GM12891 (cell line): ENCODE data around the gene BPIFB1.

Experiments
- DNase-seq: peaks from one replicate; pipeline ENCODE4 v3.0.0; 2011; ENCODE audit warnings: low spot score; ENCODE audit not compliant: insufficient read length
- FAIRE-seq: peaks from 2 replicates; lab custom pipeline; 2011; peaks lifted over from hg19 to GRCh38; lab: Jason Lieb, UNC
- PAX5 ChIP-seq: IDR thresholded peaks from 2 replicates; pipeline ENCODE4 v1.6.1; 2011; ENCODE audit warnings: low read length, moderate library complexity, mild to moderate bottlenecking; ENCODE audit not compliant: insufficient read depth, severe bottlenecking
- POLR2A ChIP-seq: IDR thresholded peaks from 2 replicates; pipeline ENCODE4 v1.6.1; 2011; ENCODE audit warnings: low read depth, low read length, control low read depth
- POLR2AphosphoS5 ChIP-seq: IDR thresholded peaks from 2 replicates; pipeline ENCODE4 v1.6.1; 2011; ENCODE audit warnings: low read depth, low read length, control low read depth
- POU2F2 ChIP-seq: IDR thresholded peaks from 2 replicates; pipeline ENCODE4 v1.6.1; 2011; ENCODE audit warnings: low read depth, mild to moderate bottlenecking, control low read depth, low read length, moderate library complexity
- SPI1 ChIP-seq: IDR thresholded peaks from 2 replicates; pipeline ENCODE4 v1.6.1; 2011; ENCODE audit warnings: low read depth, low read length, control low read depth
- TAF1 ChIP-seq: IDR thresholded peaks from 2 replicates; pipeline ENCODE4 v1.6.1; 2011; ENCODE audit warnings: low read depth, low read length, control low read depth

Gene BPIFB1

GRCh38 chr20:33353013-33353402 is 70.0 kb downstream of the BPIFB1 start:
- TF ChIP-seq POLR2AphosphoS5 (no peak), SPI1 (no peak), PAX5 (no peak), POU2F2 (no peak), POLR2A (no peak), TAF1 (no peak)
- no peak for FAIRE-seq
- DNase-seq: no peak
